DND-41 (cell line): ENCODE data around the gene SPATA22.

ENCODE experiments used
- ATAC-seq: fragments of 200-7000 bp; cut with Tn5 transposase; 3 replicates; pipeline ENCODE4 v1.9.1; 2021; ENCODE audit warnings: low read depth; ENCODE audit not compliant: insufficient read depth
- DNase-seq: peaks from one replicate; pipeline ENCODE4 v3.0.0-alpha.2; 2020
- H2AFZ ChIP-seq: 2 replicates; pipeline ENCODE4 v1.6.0; 2012; ENCODE audit warnings: low read depth, low read length
- H3K27ac ChIP-seq: 2 replicates; pipeline ENCODE4 v1.5.1; 2012; ENCODE audit warnings: low read length, inconsistent platforms
- H3K27me3 ChIP-seq: fragments of 200-600 bp; sonication (generic); 2 replicates; pipeline ENCODE4 v1.6.0; 2012; ENCODE audit warnings: low read length, mild to moderate bottlenecking, inconsistent platforms; ENCODE audit not compliant: insufficient read depth, poor library complexity
- H3K36me3 ChIP-seq: 2 replicates; pipeline ENCODE4 v1.5.1; 2012; ENCODE audit warnings: low read length, inconsistent platforms; ENCODE audit not compliant: insufficient read depth
- H3K4me1 ChIP-seq: 2 replicates; pipeline ENCODE4 v1.5.1; 2012; ENCODE audit warnings: mild to moderate bottlenecking, low read length; ENCODE audit not compliant: insufficient read depth
- H3K4me2 ChIP-seq: 2 replicates; pipeline ENCODE4 v1.6.0; 2012; ENCODE audit warnings: mild to moderate bottlenecking, moderate library complexity, low read length, inconsistent platforms; ENCODE audit not compliant: insufficient read depth
- H3K4me3 ChIP-seq, 2 experiments: fragments of 200-600 bp in 1 of 2; shearing (Covaris generic) in 1 of 2; 2 replicates each; pipeline ENCODE4 v1.5.1; 2012 to 2016; ENCODE audit warnings: inconsistent platforms in 2 of 2, low read length in 2 of 2, mild to moderate bottlenecking in 2 of 2, low read depth in 1 of 2, moderate library complexity in 1 of 2
- H3K79me2 ChIP-seq: 2 replicates; pipeline ENCODE4 v1.6.0; 2012; ENCODE audit warnings: low read length, inconsistent platforms; ENCODE audit not compliant: insufficient read depth
- H3K9ac ChIP-seq: 2 replicates; pipeline ENCODE4 v1.6.0; 2012; ENCODE audit warnings: low read depth, mild to moderate bottlenecking, inconsistent platforms, low read length, moderate library complexity
- H3K9me3 ChIP-seq: 2 replicates; pipeline ENCODE4 v1.5.1; 2012; ENCODE audit warnings: low read length, moderate library complexity, mild to moderate bottlenecking, inconsistent platforms; ENCODE audit not compliant: insufficient read depth, severe bottlenecking
- H4K20me1 ChIP-seq: 2 replicates; pipeline ENCODE4 v1.6.0; 2012; ENCODE audit warnings: low read length; ENCODE audit not compliant: insufficient read depth
- CTCF ChIP-seq: IDR thresholded peaks from 2 replicates; pipeline ENCODE4 v1.5.1; 2012; ENCODE audit warnings: borderline replicate concordance, low read length, moderate library complexity, mild to moderate bottlenecking; ENCODE audit not compliant: poor library complexity, severe bottlenecking; ENCODE audit errors: extremely low read depth
- EZH2 ChIP-seq: IDR thresholded peaks from 3 replicates; pipeline ENCODE4 v1.6.1; 2012; ENCODE audit warnings: borderline replicate concordance, low read depth, mild to moderate bottlenecking, moderate library complexity, low read length, inconsistent platforms; ENCODE audit not compliant: severe bottlenecking

The SPATA22 gene

GRCh38 chr17:3505008-3505407, 33.4 kb upstream of the SPATA22 start:
- Histone ChIP-seq H3K9ac (no peak overlapping the region), H3K4me3 (no peak overlapping the region), H3K9me3 (no peaks in the 10 kb centered on the region), H2AFZ (no peak overlapping the region), H3K27ac (no peak overlapping the region), H3K4me2 (no peak overlapping the region), H4K20me1 (no peaks in the 10 kb centered on the region), H3K79me2 (no peaks in the 10 kb centered on the region), H3K27me3 (no peaks in the 10 kb centered on the region), H3K36me3 (no peaks in the 10 kb centered on the region), H3K4me1 (no peaks in the 10 kb centered on the region)
- no peak for TF ChIP-seq EZH2
- ATAC-seq (no peak), DNase-seq (no peak)

GRCh38 chr17:3503285-3503684, 31.7 kb upstream of the SPATA22 start:
- no peak overlapping the region for H3K9ac ChIP-seq

GRCh38 chr17:3502466-3502865, 30.8 kb upstream of the SPATA22 start:
- no peaks in the 10 kb centered on the region for H3K9me3 ChIP-seq
- no peak overlapping the region for H3K4me3 ChIP-seq
- H3K79me2 ChIP-seq: no peaks in the 10 kb centered on the region
- H4K20me1 ChIP-seq: no peaks in the 10 kb centered on the region
- no peak overlapping the region for H3K27ac ChIP-seq
- no peaks in the 10 kb centered on the region for H3K36me3 ChIP-seq
- H3K4me1 ChIP-seq: no peaks in the 10 kb centered on the region
- H3K27me3 ChIP-seq: no peaks in the 10 kb centered on the region
- DNase-seq (no peak), ATAC-seq (no peak)
- no peak overlapping the region for H3K4me2 ChIP-seq
- H3K9ac ChIP-seq: no peak overlapping the region
- no peak overlapping the region for H2AFZ ChIP-seq
- no peak for TF ChIP-seq EZH2
- TF ChIP-seq CTCF: no peak

More at GRCh38 chr17:3503285-3503684, 31.7 kb upstream of the SPATA22 start:
- ATAC-seq (no peak), DNase-seq (no peak)
- Histone ChIP-seq H3K36me3 (no peaks in the 10 kb centered on the region), H3K4me3 (no peak overlapping the region), H3K27ac (no peak overlapping the region), H3K9me3 (no peaks in the 10 kb centered on the region), H3K79me2 (no peaks in the 10 kb centered on the region), H3K27me3 (no peaks in the 10 kb centered on the region), H2AFZ (no peak overlapping the region), H3K4me2 (no peak overlapping the region), H3K4me1 (no peaks in the 10 kb centered on the region), H4K20me1 (no peaks in the 10 kb centered on the region)
- no peak for TF ChIP-seq CTCF

- no peak for ATAC-seq
- Histone ChIP-seq H3K4me2 (no peak overlapping the region), H3K9ac (no peak overlapping the region), H3K4me3 (no peak overlapping the region), H2AFZ (no peak overlapping the region), H3K79me2 (no peaks in the 10 kb centered on the region), H4K20me1 (no peaks in the 10 kb centered on the region), H3K9me3 (no peaks in the 10 kb centered on the region), H3K36me3 (no peaks in the 10 kb centered on the region), H3K27ac (no peak overlapping the region), H3K27me3 (peaks cover 5% of the 10 kb centered on the region), H3K4me1 (no peaks in the 10 kb centered on the region)
- TF ChIP-seq CTCF (no peak), EZH2 (no peak)
- no peak for DNase-seq
Measured at GRCh38 chr17:3501344-3501743, 29.7 kb upstream of the SPATA22 start.
